ENCODE measurements around the gene SLA2. TPM values are rescaled to one million over a fixed set of nuclear protein-coding genes. Genes with fewer than 3 reads are reported as not detected.
A peak's percentile ranks its signal among the peaks of the same experiment; 100 is the strongest.
"Not testable (repeated sequence)": the region's sequence is repeated elsewhere in the genome, so short reads cannot be mapped to it uniquely, and the experiment has no call there.

The SLA2 gene
- total and polyA plus RNA-seq, 10 donors = 2.6 to 16.3 (median 8.3) TPM

GRCh38 chr20:36644032-36644705, 1.8 kb downstream of the SLA2 start:
- Histone ChIP-seq H3K4me3 (peak overlapping the region in 6 of 8 donors; percentile 20 to 68 (median 36)), H3K27ac (peak overlapping the region in 6 of 8 donors; percentile 15 to 88 (median 78)), H3K36me3 (peaks cover 0 to 22% (median 0%) of the 10 kb centered on the region in 6 donors), H3K4me1 (peaks cover 0 to 51% (median 22%) of the 10 kb centered on the region in 6 donors), H3K9me3 (no peaks in the 10 kb centered on the region), H3K27me3 (replicated peaks in 1 of 7) (no peaks in the 10 kb centered on the region)
- DNase-seq = peak; percentile 81
- 40 to 56% (median 54%) methylated on average over 4 to 5 of the region's 5 CpGs for WGBS, 5 donors
- intact Hi-C loops (cut with DNase I; ENCODE audit: low total_unique reads) = no loop called here
- peak in 1 of 11 experiments; percentile 7 for TF ChIP-seq CTCF (IDR thresholded peaks at IDR 0.05 in 8 of 11, conservative IDR thresholded peaks at IDR 0.05 in 3 of 11)
- peak in 2 of 3 donors; percentile 51 to 78 for TF ChIP-seq POLR2AphosphoS5 (IDR thresholded peaks at IDR 0.05)
- no peak for TF ChIP-seq POLR2A (IDR thresholded peaks at IDR 0.05)

GRCh38 chr20:36642136-36642535, 3.9 kb downstream of the SLA2 start:
- WGBS, 5 donors = 50 to 68% (median 52%) methylated on average over 6 of the region's 6 CpGs
- intact Hi-C loops (cut with DNase I; ENCODE audit: low total_unique reads) = no loop called here
- TF ChIP-seq POLR2AphosphoS5 (IDR thresholded peaks at IDR 0.05) = no peak
- no peak for TF ChIP-seq POLR2A (IDR thresholded peaks at IDR 0.05)
- Histone ChIP-seq H3K4me3 (peak overlapping the region in 1 of 8 donors; percentile 27), H3K9me3 (no peaks in the 10 kb centered on the region), H3K27ac (peak overlapping the region in 1 of 8 donors; percentile 30), H3K27me3 (replicated peaks in 1 of 7) (no peaks in the 10 kb centered on the region), H3K36me3 (peaks cover 0 to 35% (median 0%) of the 10 kb centered on the region in 6 donors), H3K4me1 (peaks cover 0 to 51% (median 22%) of the 10 kb centered on the region in 6 donors)
- DNase-seq = no peak

- Histone ChIP-seq H3K4me3 (no peak overlapping the region), H3K9me3 (no peaks in the 10 kb centered on the region), H3K27ac (no peak overlapping the region), H3K4me1 (peaks cover 0 to 48% (median 21%) of the 10 kb centered on the region in 6 donors), H3K27me3 (replicated peaks in 1 of 7) (no peaks in the 10 kb centered on the region), H3K36me3 (peaks cover 0 to 35% (median 0%) of the 10 kb centered on the region in 6 donors)
- no peak for DNase-seq
- 88 to 99% (median 91%) methylated on average over 3 of the region's 3 CpGs for WGBS, 5 donors
- TF ChIP-seq POLR2AphosphoS5 (IDR thresholded peaks at IDR 0.05) = no peak
- no peak for TF ChIP-seq CTCF (IDR thresholded peaks at IDR 0.05 in 8 of 11, conservative IDR thresholded peaks at IDR 0.05 in 3 of 11)
- TF ChIP-seq POLR2A (IDR thresholded peaks at IDR 0.05) = no peak
- intact Hi-C loops (cut with DNase I; ENCODE audit: low total_unique reads) = no loop called here
Measured at GRCh38 chr20:36641506-36641843, 4.5 kb downstream of the SLA2 start.

- DNase-seq = peak; percentile 22
- Histone ChIP-seq H3K4me1 (peaks cover 0 to 26% (median 13%) of the 10 kb centered on the region in 6 donors), H3K36me3 (peaks cover 0 to 55% (median 0%) of the 10 kb centered on the region in 6 donors)
- H3K27me3 ChIP-seq (replicated peaks in 1 of 7); H3K4me3 ChIP-seq; H3K27ac ChIP-seq; H3K9me3 ChIP-seq; intact Hi-C loops (cut with DNase I; ENCODE audit: low total_unique reads): not testable (repeated sequence)
- WGBS, 5 donors = 92 to 95% (median 95%) methylated on average over 12 of the region's 12 CpGs
Measured at GRCh38 chr20:36638876-36639400, 7.1 kb downstream of the SLA2 start.

GRCh38 chr20:36634342-36634741, 11.7 kb downstream of the SLA2 start:
- H3K4me1 ChIP-seq = peaks cover 9 to 29% (median 16%) of the 10 kb centered on the region in 6 donors
- no peak for TF ChIP-seq CTCF (IDR thresholded peaks at IDR 0.05 in 8 of 11, conservative IDR thresholded peaks at IDR 0.05 in 3 of 11)
- TF ChIP-seq POLR2A (IDR thresholded peaks at IDR 0.05) = no peak
- no peak for DNase-seq
- H3K4me3 ChIP-seq = no peak overlapping the region
- no peaks in the 10 kb centered on the region for H3K9me3 ChIP-seq
- H3K36me3 ChIP-seq = peaks cover 0 to 53% (median 0%) of the 10 kb centered on the region in 6 donors
- 93 to 97% (median 95%) methylated on average over 4 to 11 of the region's 11 CpGs for WGBS, 5 donors
- no peak overlapping the region for H3K27ac ChIP-seq
- no peaks in the 10 kb centered on the region for H3K27me3 ChIP-seq (replicated peaks in 1 of 7)
- intact Hi-C loops (cut with DNase I; ENCODE audit: low total_unique reads) = no loop called here
